Panc1 (cell line): ENCODE measurements around the gene PKD1.
"Not testable (repeated sequence)": the region's sequence is repeated elsewhere in the genome, so short reads cannot be mapped to it uniquely, and the experiment has no call there.

Experiments
- TCF7L2 ChIP-seq: IDR thresholded peaks from 2 replicates; pipeline ENCODE4 v1.6.1; 2011; ENCODE audit warnings: mild to moderate bottlenecking, low read depth, low read length, inconsistent platforms
- TF ChIP-seq, protein P1 (sequence below): fragments of 450-650 bp; IDR thresholded peaks from 2 replicates; pipeline ENCODE4 v1.5.1; 2017; ENCODE audit warnings: mild to moderate bottlenecking
- TF ChIP-seq, protein P2 (sequence below), 2 experiments: IDR thresholded peaks; 2 replicates each; pipeline ENCODE4 v1.6.1; 2011 to 2012; ENCODE audit warnings: low read depth in 2 of 2, control low read depth in 1 of 2, low read length in 1 of 2, mild to moderate bottlenecking in 1 of 2, moderate library complexity in 1 of 2; ENCODE audit not compliant: insufficient read depth in 1 of 2

DNA sequence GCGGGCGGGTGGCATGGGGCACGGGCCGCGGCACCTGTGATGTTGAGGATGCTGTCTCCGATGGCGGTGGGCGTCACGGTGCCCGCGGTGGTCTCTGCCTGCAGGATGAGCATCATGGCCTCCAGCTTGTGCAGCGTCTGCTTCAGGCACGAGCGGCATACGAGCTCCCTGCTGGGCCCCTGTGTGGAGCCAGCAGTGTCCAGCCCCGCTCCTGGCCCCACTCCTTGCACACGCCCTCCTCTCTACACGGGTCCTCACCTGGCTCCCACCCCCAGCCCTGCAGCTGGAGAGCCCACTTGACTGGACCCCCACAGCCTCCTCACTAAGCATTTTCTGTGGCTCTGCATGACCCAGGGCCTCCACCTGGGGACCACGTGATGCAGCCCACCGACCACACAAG lies 31.2 kb downstream of the PKD1 start:
- TF ChIP-seq, protein P1, sequence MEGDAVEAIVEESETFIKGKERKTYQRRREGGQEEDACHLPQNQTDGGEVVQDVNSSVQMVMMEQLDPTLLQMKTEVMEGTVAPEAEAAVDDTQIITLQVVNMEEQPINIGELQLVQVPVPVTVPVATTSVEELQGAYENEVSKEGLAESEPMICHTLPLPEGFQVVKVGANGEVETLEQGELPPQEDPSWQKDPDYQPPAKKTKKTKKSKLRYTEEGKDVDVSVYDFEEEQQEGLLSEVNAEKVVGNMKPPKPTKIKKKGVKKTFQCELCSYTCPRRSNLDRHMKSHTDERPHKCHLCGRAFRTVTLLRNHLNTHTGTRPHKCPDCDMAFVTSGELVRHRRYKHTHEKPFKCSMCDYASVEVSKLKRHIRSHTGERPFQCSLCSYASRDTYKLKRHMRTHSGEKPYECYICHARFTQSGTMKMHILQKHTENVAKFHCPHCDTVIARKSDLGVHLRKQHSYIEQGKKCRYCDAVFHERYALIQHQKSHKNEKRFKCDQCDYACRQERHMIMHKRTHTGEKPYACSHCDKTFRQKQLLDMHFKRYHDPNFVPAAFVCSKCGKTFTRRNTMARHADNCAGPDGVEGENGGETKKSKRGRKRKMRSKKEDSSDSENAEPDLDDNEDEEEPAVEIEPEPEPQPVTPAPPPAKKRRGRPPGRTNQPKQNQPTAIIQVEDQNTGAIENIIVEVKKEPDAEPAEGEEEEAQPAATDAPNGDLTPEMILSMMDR, result not testable (repeated sequence)
- TF ChIP-seq, protein P2, sequence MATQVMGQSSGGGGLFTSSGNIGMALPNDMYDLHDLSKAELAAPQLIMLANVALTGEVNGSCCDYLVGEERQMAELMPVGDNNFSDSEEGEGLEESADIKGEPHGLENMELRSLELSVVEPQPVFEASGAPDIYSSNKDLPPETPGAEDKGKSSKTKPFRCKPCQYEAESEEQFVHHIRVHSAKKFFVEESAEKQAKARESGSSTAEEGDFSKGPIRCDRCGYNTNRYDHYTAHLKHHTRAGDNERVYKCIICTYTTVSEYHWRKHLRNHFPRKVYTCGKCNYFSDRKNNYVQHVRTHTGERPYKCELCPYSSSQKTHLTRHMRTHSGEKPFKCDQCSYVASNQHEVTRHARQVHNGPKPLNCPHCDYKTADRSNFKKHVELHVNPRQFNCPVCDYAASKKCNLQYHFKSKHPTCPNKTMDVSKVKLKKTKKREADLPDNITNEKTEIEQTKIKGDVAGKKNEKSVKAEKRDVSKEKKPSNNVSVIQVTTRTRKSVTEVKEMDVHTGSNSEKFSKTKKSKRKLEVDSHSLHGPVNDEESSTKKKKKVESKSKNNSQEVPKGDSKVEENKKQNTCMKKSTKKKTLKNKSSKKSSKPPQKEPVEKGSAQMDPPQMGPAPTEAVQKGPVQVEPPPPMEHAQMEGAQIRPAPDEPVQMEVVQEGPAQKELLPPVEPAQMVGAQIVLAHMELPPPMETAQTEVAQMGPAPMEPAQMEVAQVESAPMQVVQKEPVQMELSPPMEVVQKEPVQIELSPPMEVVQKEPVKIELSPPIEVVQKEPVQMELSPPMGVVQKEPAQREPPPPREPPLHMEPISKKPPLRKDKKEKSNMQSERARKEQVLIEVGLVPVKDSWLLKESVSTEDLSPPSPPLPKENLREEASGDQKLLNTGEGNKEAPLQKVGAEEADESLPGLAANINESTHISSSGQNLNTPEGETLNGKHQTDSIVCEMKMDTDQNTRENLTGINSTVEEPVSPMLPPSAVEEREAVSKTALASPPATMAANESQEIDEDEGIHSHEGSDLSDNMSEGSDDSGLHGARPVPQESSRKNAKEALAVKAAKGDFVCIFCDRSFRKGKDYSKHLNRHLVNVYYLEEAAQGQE (IDR thresholded peaks at IDR 0.05; ENCODE audit: insufficient read depth in 1 of 2, low read depth in 2 of 2, low read length in 1 of 2), result not testable (repeated sequence)
- TF ChIP-seq TCF7L2, result not testable (repeated sequence)
